GM21723 (cell line): ENCODE results near the gene CSN2.
"Not testable (repeated sequence)": the region's sequence is repeated elsewhere in the genome, so short reads cannot be mapped to it uniquely, and the experiment has no call there.

Experiments
- ATAC-seq: cut with Tn5 transposase; IDR thresholded peaks from one replicate; pipeline ENCODE4 v1.9.1; 2021; ENCODE audit warnings: mild to moderate bottlenecking, moderate library complexity; ENCODE audit not compliant: unreplicated experiment

The CSN2 gene

DNA sequence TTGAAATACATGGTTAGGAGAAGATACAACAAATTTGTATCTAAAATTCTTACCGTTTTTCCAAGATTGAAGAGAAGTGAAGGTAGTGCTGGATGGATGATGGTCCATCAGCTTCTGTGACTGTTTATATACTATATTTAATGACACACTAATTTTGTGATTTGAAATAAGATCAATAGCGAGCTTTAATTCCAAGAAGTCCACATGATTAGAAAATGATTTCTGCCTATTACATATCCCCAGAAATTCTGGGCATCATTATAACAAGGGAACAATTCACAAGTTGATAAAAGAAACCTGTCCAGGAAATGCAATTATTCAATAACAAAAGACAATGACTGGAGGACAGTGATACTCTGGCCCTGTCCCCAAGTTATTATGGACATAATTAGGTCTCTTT is at the start of gene CSN2:
TSS of gene CSN2 (minus strand) at position 101 of the 400 bp plus-strand sequence. CDS start 4,733 bp downstream, outside the sequence.
- no peak for ATAC-seq

DNA sequence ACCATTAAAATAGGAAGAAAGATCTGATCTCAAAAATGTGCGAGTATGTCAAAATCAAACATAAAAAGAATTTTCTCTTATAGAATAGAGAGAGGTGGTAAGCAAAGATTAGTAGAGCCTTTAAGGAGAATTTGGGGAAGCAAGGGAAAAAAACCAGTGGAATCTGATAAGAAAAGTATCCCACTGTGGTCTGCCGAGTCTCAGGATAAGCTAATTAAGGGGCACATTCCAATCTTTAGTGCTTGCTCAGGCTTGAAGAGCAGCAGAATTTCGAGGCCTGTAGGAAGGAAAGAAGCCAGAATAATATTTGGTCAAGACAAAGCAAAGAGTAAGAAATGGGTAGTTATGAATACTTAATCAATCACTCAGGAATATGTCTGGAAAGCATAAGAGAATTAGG is 43.2 kb upstream of the CSN2 start:
- ATAC-seq: no peak

- ATAC-seq: no peak
Measured at GRCh38 chr4:70002507-70002906, 37.0 kb upstream of the CSN2 start.

- ATAC-seq: no peak
Measured at GRCh38 chr4:70000711-70001110, 35.2 kb upstream of the CSN2 start.

GRCh38 chr4:69999420-69999819 is 33.9 kb upstream of the CSN2 start:
- no peak for ATAC-seq

DNA sequence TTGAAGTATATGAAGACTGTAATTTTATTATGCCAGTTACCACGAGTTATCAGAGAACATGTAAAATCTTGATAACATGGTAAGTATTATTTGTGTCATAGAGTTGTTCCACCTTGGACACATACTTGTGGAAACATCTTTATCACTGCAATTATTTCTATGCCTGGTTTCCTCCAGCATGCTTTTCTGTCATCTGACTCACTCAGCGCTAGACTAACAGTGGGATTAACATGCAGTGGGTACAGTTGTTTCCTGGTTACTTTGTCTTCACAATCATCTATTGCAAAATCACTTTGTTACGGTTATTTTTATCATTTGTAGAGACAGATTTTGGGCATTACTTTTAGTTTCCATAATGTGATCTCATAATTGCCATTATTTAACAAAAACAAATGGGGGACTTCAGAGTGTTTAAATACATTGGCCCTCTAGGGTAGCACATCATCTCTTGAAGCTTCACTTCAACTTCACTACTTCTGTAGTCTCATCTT is 30.0 kb upstream of the CSN2 start, which contains the start of gene STATH:
TSS of gene STATH (plus strand) at position 441 of the 491 bp plus-strand sequence. CDS start 2,472 bp downstream, outside the sequence.
- ATAC-seq: no peak

- ATAC-seq: no peak
Measured at GRCh38 chr4:69994782-69995181, 29.3 kb upstream of the CSN2 start.

GRCh38 chr4:69991016-69991415 is 25.5 kb upstream of the CSN2 start:
- ATAC-seq: no peak

DNA sequence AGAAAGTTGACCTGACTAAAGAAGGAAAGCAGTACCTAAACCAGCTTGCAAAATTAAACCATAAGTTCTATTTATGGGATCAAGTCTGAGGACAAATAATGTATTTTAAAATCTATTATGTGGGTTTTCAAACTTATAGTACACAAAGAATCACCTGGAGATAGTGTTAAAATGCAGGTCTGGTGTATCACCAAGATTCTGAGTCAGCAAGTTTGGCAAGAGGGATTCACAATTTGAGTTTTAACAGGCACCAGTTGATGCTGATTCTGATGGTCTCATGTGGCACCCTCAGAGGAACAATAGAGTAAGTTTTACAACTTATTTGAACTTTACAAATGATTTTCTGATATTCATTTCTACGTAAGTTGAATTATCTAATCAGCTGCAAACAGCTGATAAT is 21.1 kb upstream of the CSN2 start:
- no peak for ATAC-seq

DNA sequence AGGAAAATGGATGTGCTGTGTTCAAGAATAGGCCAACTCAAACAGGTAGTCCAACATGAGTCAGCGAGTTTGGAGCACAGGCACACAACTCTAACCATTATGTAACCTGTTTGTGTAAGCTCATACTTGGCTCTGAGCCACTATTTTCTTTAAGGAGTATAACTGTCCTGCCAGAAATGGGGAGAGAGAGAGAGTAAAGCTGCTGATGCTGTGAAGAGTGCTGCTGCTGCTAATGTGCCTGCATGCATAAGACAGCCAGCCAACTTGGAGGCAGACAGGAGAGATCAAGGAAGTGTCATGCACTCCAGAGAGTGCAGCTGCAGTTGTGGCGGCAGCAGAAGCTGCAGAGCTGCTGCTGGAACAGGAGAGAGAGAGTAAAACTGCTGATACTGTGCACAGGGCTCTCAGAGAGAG is 18.5 kb upstream of the CSN2 start:
- ATAC-seq: no peak

DNA sequence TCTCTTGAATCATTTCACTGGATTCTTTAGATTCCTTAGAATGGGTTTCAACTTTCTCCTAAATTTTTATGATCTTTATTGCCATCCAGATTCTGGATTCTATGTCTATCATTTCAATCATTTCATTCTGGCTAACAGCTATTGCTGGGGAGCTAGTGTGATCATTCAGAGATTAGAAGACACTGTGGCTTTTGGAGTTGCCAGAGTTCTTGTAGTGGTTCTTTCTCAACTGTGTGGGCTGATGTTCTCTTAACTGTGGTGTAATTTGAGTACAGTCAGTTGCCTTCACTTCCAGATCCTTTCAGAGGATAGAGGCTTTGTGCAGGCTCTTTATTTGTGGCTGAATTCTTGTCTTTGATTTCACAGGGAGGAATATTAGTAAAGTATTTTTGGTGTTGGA is 12.1 kb upstream of the CSN2 start:
- ATAC-seq: no peak

GRCh38 chr4:69974631-69975030 is 9.1 kb upstream of the CSN2 start:
- ATAC-seq: no peak

GRCh38 chr4:69970071-69970470 is 4.5 kb upstream of the CSN2 start:
- ATAC-seq: no peak

DNA sequence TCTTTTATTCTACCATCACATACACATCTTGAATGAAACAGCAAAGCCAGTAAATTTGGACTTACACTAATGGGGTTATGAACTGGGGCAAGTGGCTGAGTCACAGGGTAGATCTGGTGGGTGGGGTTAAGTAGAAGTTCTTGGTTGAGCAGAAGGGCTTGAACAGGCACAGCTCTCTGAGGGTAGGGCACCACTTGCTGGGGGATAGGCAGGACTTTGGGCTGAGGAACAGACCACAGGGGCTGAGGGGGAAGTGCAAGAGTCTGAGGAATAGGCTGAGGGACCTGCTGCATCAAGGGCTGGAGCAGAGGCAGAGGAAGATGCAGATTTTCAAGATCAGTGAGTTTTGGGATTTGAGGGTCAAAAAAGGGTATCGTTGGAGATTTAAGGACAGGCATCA is 8.3 kb downstream of the CSN2 start:
- no peak for ATAC-seq

DNA sequence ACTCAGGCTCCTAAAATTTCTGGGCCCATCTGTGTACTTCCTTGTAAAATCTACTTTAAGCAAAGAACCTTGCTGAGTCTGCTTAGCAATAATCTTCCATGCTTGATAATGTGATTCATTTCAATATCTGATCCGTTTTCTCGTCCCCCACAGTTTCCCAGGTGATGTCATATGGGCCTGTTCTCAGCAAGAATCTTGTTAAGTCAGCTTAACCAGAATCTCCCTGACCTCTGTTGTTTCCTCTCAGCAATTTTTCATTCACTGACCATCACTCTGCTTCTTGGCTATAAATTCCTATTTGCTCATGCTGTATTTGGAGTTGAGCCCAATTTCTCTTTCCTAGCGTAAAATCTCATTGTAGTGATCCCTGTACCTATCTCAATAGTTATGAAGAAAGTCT is 13.9 kb downstream of the CSN2 start:
- ATAC-seq: no peak

DNA sequence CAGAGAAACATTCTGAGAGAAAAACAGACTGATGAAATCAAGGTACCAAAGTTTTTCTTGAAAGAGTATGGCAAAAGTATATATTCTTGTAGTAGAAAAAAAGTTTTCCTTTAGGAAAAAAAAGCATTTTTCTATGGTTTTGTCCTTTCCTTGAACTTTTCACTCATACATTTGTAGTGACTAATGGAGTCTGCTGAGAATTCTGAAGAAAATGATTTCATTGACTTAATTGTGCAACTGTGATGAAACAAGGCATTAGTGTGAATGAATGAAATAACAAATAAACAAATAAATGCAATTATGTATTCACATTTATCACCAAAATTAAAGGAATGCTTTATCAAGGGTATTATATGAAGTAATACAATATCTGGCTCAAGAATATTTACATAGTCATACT is 29.0 kb downstream of the CSN2 start:
- ATAC-seq: no peak

- no peak for ATAC-seq
Measured at GRCh38 chr4:69934150-69934549, 31.4 kb downstream of the CSN2 start.

DNA sequence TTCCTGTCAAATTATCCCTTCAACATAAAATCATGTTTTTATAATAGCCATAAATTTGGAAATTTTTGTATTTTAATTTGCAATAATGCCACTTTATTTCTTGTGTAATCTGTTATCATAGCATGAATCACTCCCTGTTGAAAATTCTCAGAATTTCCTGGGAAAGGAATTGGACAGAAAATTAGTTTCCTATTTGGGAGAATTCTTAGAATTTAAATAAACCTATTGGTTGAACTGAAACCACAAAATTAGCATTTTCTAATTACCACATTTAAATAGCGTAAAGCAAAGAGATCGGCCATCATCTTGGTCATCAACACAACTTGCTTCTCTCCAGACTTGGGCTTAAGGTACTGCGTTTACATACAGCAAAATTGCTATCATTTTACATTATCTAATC is 34.8 kb downstream of the CSN2 start, which contains the start of gene CSN1S1:
TSS of gene CSN1S1 (plus strand) at position 301 of the 400 bp plus-strand sequence. CDS start 1,488 bp downstream, outside the sequence.
- ATAC-seq: no peak

GRCh38 chr4:69923782-69924410 is 41.6 kb downstream of the CSN2 start:
- ATAC-seq: not testable (repeated sequence)

DNA sequence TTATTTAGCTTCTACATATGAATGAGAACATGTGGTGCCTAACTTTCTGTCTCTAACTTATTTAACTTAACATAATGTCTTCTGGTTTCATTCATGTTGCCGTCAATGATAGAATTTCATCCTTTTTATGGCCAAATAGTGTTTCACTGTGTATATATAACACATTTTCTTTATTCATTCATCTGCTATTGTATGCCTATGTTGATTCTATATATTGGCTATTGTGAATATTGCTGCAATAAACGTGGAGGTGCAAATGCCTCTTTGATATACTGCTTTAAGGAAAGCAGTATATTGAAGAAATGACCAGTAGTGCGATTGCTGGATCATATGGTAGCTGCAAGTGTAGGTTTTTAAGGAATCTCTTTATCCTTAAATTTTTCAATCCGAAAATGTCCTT is 44.7 kb downstream of the CSN2 start:
- no peak for ATAC-seq

GRCh38 chr4:69910016-69910782 is 55.3 kb downstream of the CSN2 start:
- ATAC-seq: peak; percentile 83

GRCh38 chr4:69909195-69909594 is 56.3 kb downstream of the CSN2 start:
- ATAC-seq: no peak
